Lung microvascular endothelial cell (primary cell): Measurements from ENCODE around the gene GYPC. TPM values are rescaled to one million over a fixed set of nuclear protein-coding genes. Genes with fewer than 3 reads are reported as not detected.
"Not testable (repeated sequence)": the region's sequence is repeated elsewhere in the genome, so short reads cannot be mapped to it uniquely, and the experiment has no call there.

ENCODE experiments used
- DNase-seq, 2 donors: peaks; one replicate each; pipeline versions ENCODE4 v3.0.0 to v3.0.0-alpha.2; 2010; ENCODE audit warnings: low read depth in 2 of 2
- total RNA-seq: library from RNA; depleted of rRNA; stranded (reverse); fragments of >200 nt; gene quantifications from 2 replicates; pipeline ENCODE4 v1.2.1, GENCODE V29; 2014

Gene GYPC
- total RNA-seq, 1 donor from 2014 or later: 773 TPM

GRCh38 chr2:126668254-126668653 is 12.3 kb downstream of the GYPC start:
- DNase-seq: no peak

- DNase-seq: no peak
Observed at GRCh38 chr2:126669772-126670171, 13.8 kb downstream of the GYPC start.

- no peak for DNase-seq
Observed at GRCh38 chr2:126671488-126671887, 15.5 kb downstream of the GYPC start.

- DNase-seq: no peak
Observed at GRCh38 chr2:126672980-126673605, 17.1 kb downstream of the GYPC start.

GRCh38 chr2:126674075-126674744 is 18.3 kb downstream of the GYPC start:
- DNase-seq: no peak

- no peak for DNase-seq
Observed at GRCh38 chr2:126675637-126676036, 19.7 kb downstream of the GYPC start.

GRCh38 chr2:126676221-126677175 is 20.5 kb downstream of the GYPC start:
- no peak for DNase-seq

- DNase-seq: no peak
Observed at GRCh38 chr2:126677176-126677538, 21.2 kb downstream of the GYPC start.

GRCh38 chr2:126678269-126679065 is 22.5 kb downstream of the GYPC start:
- DNase-seq: no peak

- DNase-seq: no peak
Observed at GRCh38 chr2:126679094-126679713, 23.2 kb downstream of the GYPC start.

- no peak for DNase-seq
Observed at GRCh38 chr2:126681505-126681904, 25.5 kb downstream of the GYPC start.

GRCh38 chr2:126685629-126686028 is 29.7 kb downstream of the GYPC start:
- DNase-seq: no peak

- DNase-seq: no peak
Observed at GRCh38 chr2:126686286-126686685, 30.3 kb downstream of the GYPC start.

GRCh38 chr2:126686841-126687485 is 31.0 kb downstream of the GYPC start:
- DNase-seq: no peak

- no peak for DNase-seq
Observed at GRCh38 chr2:126687503-126687902, 31.5 kb downstream of the GYPC start.

- peak in 1 of 2 donors; percentile 27 for DNase-seq
Observed at GRCh38 chr2:126688594-126688993, 32.6 kb downstream of the GYPC start.

- DNase-seq: not testable (repeated sequence)
Observed at GRCh38 chr2:126692241-126692640, 36.3 kb downstream of the GYPC start.

GRCh38 chr2:126692934-126693592 is 37.1 kb downstream of the GYPC start:
- DNase-seq: not testable (repeated sequence)

- no peak for DNase-seq
Observed at GRCh38 chr2:126696644-126697520, 40.9 kb downstream of the GYPC start.
